ENCODE data around the gene IQCM.

IQCM gene

GRCh38 chr4:149699642-149700041, 116.0 kb downstream of the IQCM start (continued):
- no peak for TF ChIP-seq ZNF280C (tag by site-specific recombination; IDR thresholded peaks at IDR 0.05)
- TF ChIP-seq ZNF292 (tag by site-specific recombination; IDR thresholded peaks at IDR 0.05; ENCODE audit: borderline replicate concordance, low read depth) = no peak
- TF ChIP-seq ZNF416 (tag by site-specific recombination; IDR thresholded peaks at IDR 0.05) = no peak
- TF ChIP-seq SALL2 (tag by site-specific recombination; IDR thresholded peaks at IDR 0.05; ENCODE audit: borderline replicate concordance) = no peak
- TF ChIP-seq FEZF1 (tag by site-specific recombination; IDR thresholded peaks at IDR 0.05) = no peak

GRCh38 chr4:149690726-149691125, 124.9 kb downstream of the IQCM start:
- CTCF ChIA-PET = interaction anchor here (0.7 to 1.1 kb wide), 3 partner anchors 77 to 1300 kb away, joined by 3 read pairs; no protein-coding TSS in a partner anchor
- POLR2A ChIA-PET = no interaction called here
- no peak overlapping the region for H3K4me3 ChIP-seq (ENCODE audit: low read depth, low read length)

GRCh38 chr4:149684516-149684915, 131.1 kb downstream of the IQCM start:
- POLR2A ChIA-PET = no interaction called here
- H3K27ac ChIP-seq (ENCODE audit: extremely low read depth, low read depth, low read length) = no peak overlapping the region
- H3K9me3 ChIP-seq (ENCODE audit: control insufficient read depth, insufficient read depth, low read depth, low read length) = no peaks in the 10 kb centered on the region
- H3K36me3 ChIP-seq (ENCODE audit: control insufficient read depth in 2 of 2, insufficient read depth in 1 of 2, low read length in 2 of 2) = no peaks in the 10 kb centered on the region
- no peak overlapping the region for H3K4me3 ChIP-seq (ENCODE audit: low read depth, low read length)
- H3K4me1 ChIP-seq (ENCODE audit: control insufficient read depth, insufficient read depth, low read length) = no peaks in the 10 kb centered on the region
- CTCF ChIA-PET = no interaction called here
- no peak for TF ChIP-seq ZSCAN16 (tag by site-specific recombination; IDR thresholded peaks at IDR 0.05)
- TF ChIP-seq SCRT2 (tag by site-specific recombination; IDR thresholded peaks at IDR 0.05) = no peak
- TF ChIP-seq ZBTB44 (tag by site-specific recombination; IDR thresholded peaks at IDR 0.05) = no peak
- no peak for TF ChIP-seq ZNF501 (tag by site-specific recombination; IDR thresholded peaks at IDR 0.05)
- no peak for TF ChIP-seq KLF1 (tag by site-specific recombination; IDR thresholded peaks at IDR 0.05)
- TF ChIP-seq ZBTB11 (tag by site-specific recombination; conservative IDR thresholded peaks at IDR 0.05; ENCODE audit: low read depth) = no peak
- TF ChIP-seq TRIM28 (IDR thresholded peaks at IDR 0.05; ENCODE audit: borderline replicate concordance, low read length) = no peak
- TF ChIP-seq OVOL3 (tag by site-specific recombination; IDR thresholded peaks at IDR 0.05) = no peak
- TF ChIP-seq ZNF433 (tag by site-specific recombination; IDR thresholded peaks at IDR 0.05; ENCODE audit: low read depth) = no peak
- TF ChIP-seq ZNF488 (tag by site-specific recombination; IDR thresholded peaks at IDR 0.05) = no peak
- no peak for TF ChIP-seq ZNF175 (tag by site-specific recombination; IDR thresholded peaks at IDR 0.05)
- no peak for TF ChIP-seq KLF8 (tag by site-specific recombination; IDR thresholded peaks at IDR 0.05)
- no peak for TF ChIP-seq ZBTB20 (tag by site-specific recombination; IDR thresholded peaks at IDR 0.05)
- no peak for TF ChIP-seq ZSCAN30 (tag by site-specific recombination; IDR thresholded peaks at IDR 0.05)
- no peak for TF ChIP-seq SCRT1 (tag by site-specific recombination; IDR thresholded peaks at IDR 0.05; ENCODE audit: borderline replicate concordance)

More at GRCh38 chr4:149690726-149691125, 124.9 kb downstream of the IQCM start:
- TF ChIP-seq ZFP41 (tag by site-specific recombination; IDR thresholded peaks at IDR 0.05; ENCODE audit: borderline replicate concordance) = no peak
- TF ChIP-seq ZNF654 (tag by site-specific recombination; IDR thresholded peaks at IDR 0.05; ENCODE audit: low read depth) = no peak
- no peak for TF ChIP-seq PATZ1 (tag by site-specific recombination; IDR thresholded peaks at IDR 0.05)
- TF ChIP-seq ZNF776 (tag by site-specific recombination; IDR thresholded peaks at IDR 0.05; ENCODE audit: borderline replicate concordance) = no peak
- no peak for TF ChIP-seq ZIC2 (tag by site-specific recombination; IDR thresholded peaks at IDR 0.05)
- Histone ChIP-seq H3K4me1 (ENCODE audit: control insufficient read depth, insufficient read depth, low read length) (no peaks in the 10 kb centered on the region), H3K9me3 (ENCODE audit: control insufficient read depth, insufficient read depth, low read depth, low read length) (no peaks in the 10 kb centered on the region), H3K27ac (ENCODE audit: extremely low read depth, low read depth, low read length) (no peak overlapping the region), H3K36me3 (ENCODE audit: control insufficient read depth in 2 of 2, insufficient read depth in 1 of 2, low read length in 2 of 2) (no peaks in the 10 kb centered on the region)
